PFSK-1 (cell line): ENCODE results near the gene MAP7.

ENCODE experiments used
- FOXP2 ChIP-seq: optimal IDR thresholded peaks from 2 replicates; pipeline ENCODE3; 2011; ENCODE audit warnings: borderline replicate concordance, control low read depth, inconsistent platforms; ENCODE audit not compliant: insufficient read depth; ENCODE audit errors: extremely low read length, extremely low read depth
- POLR2AphosphoS5 ChIP-seq: IDR thresholded peaks from 2 replicates; pipeline ENCODE4 v1.6.1; 2012; ENCODE audit warnings: low read depth, mild to moderate bottlenecking, control low read depth, low read length, moderate library complexity
- REST ChIP-seq, 2 experiments: IDR thresholded peaks; 2 replicates each; pipeline versions ENCODE4 v1.6.1 to v1.8.0; 2011 to 2012; ENCODE audit warnings: low read depth in 2 of 2, low read length in 2 of 2, control low read depth in 1 of 2, inconsistent platforms in 1 of 2, mild to moderate bottlenecking in 1 of 2, moderate library complexity in 1 of 2; ENCODE audit not compliant: insufficient read depth in 1 of 2
- SIN3A ChIP-seq: IDR thresholded peaks from 2 replicates; pipeline ENCODE4 v1.6.1; 2012; ENCODE audit warnings: mild to moderate bottlenecking, low read length, moderate library complexity, borderline replicate concordance; ENCODE audit not compliant: insufficient read depth
- TAF1 ChIP-seq: IDR thresholded peaks from 2 replicates; pipeline ENCODE4 v1.6.1; 2012; ENCODE audit warnings: low read length, control low read depth, borderline replicate concordance; ENCODE audit not compliant: insufficient read depth

MAP7 gene

GRCh38 chr6:136491754-136492153, 58.5 kb downstream of the MAP7 start:
- no peak for TF ChIP-seq SIN3A
- no peak for TF ChIP-seq FOXP2
- no peak for TF ChIP-seq POLR2AphosphoS5
- TF ChIP-seq TAF1, result no peak
- TF ChIP-seq REST (IDR thresholded peaks at IDR 0.05; ENCODE audit: insufficient read depth in 1 of 2, low read depth in 2 of 2, low read length in 2 of 2), result no peak

- TF ChIP-seq FOXP2 (no peak), REST (IDR thresholded peaks at IDR 0.05; ENCODE audit: insufficient read depth in 1 of 2, low read depth in 2 of 2, low read length in 2 of 2) (no peak), SIN3A (no peak), POLR2AphosphoS5 (no peak), TAF1 (no peak)
Measured at GRCh38 chr6:136491251-136491650, 59.0 kb downstream of the MAP7 start.

- TF ChIP-seq FOXP2 (no peak), REST (IDR thresholded peaks at IDR 0.05; ENCODE audit: insufficient read depth in 1 of 2, low read depth in 2 of 2, low read length in 2 of 2) (no peak), SIN3A (no peak), TAF1 (no peak), POLR2AphosphoS5 (no peak)
Measured at GRCh38 chr6:136487759-136488425, 62.3 kb downstream of the MAP7 start.

- TF ChIP-seq TAF1 (no peak), REST (IDR thresholded peaks at IDR 0.05; ENCODE audit: insufficient read depth in 1 of 2, low read depth in 2 of 2, low read length in 2 of 2) (no peak), SIN3A (no peak), FOXP2 (no peak), POLR2AphosphoS5 (no peak)
Measured at GRCh38 chr6:136486357-136486756, 63.9 kb downstream of the MAP7 start.

- no peak for TF ChIP-seq TAF1
- TF ChIP-seq FOXP2, result no peak
- TF ChIP-seq REST (IDR thresholded peaks at IDR 0.05; ENCODE audit: insufficient read depth in 1 of 2, low read depth in 2 of 2, low read length in 2 of 2), result no peak
- TF ChIP-seq SIN3A, result no peak
- TF ChIP-seq POLR2AphosphoS5, result no peak
Measured at GRCh38 chr6:136483906-136484305, 66.3 kb downstream of the MAP7 start.
